Mucosa of rectum (tissue), 2 donors: ENCODE measurements around the gene CLEC16A.

Source experiments
- H3K27ac ChIP-seq, 2 donors: one replicate each; pipeline ENCODE4 v1.7.0; 2013; ENCODE audit warnings: inconsistent platforms in 2 of 2, low read depth in 2 of 2, low read length in 2 of 2
- H3K27me3 ChIP-seq, 2 donors: one replicate each; pipeline ENCODE4 v1.7.0; 2013; ENCODE audit warnings: low read length in 2 of 2; ENCODE audit not compliant: control insufficient read depth in 2 of 2, insufficient read depth in 2 of 2
- H3K36me3 ChIP-seq, 2 donors: one replicate each; pipeline ENCODE4 v1.7.0; 2013; ENCODE audit warnings: low read length in 2 of 2; ENCODE audit not compliant: control insufficient read depth in 2 of 2, insufficient read depth in 2 of 2
- H3K4me1 ChIP-seq, 2 donors: one replicate each; pipeline ENCODE4 v1.7.0; 2013; ENCODE audit warnings: low read length in 2 of 2, mild to moderate bottlenecking in 1 of 2; ENCODE audit not compliant: control insufficient read depth in 2 of 2, insufficient read depth in 2 of 2
- H3K4me3 ChIP-seq, 2 donors: one replicate each; pipeline ENCODE4 v1.7.0; 2013; ENCODE audit warnings: low read length in 2 of 2
- H3K9ac ChIP-seq, 2 donors: one replicate each; pipeline ENCODE4 v1.7.0; 2013; ENCODE audit warnings: low read length in 2 of 2, low read depth in 1 of 2, mild to moderate bottlenecking in 1 of 2
- H3K9me3 ChIP-seq, 2 donors: one replicate each; pipeline ENCODE4 v1.7.0; 2013; ENCODE audit warnings: low read length in 2 of 2; ENCODE audit not compliant: control insufficient read depth in 2 of 2
- donor health status: healthy.
- donor health status: Normal muscosa, but diverticular disease.

The CLEC16A gene

DNA sequence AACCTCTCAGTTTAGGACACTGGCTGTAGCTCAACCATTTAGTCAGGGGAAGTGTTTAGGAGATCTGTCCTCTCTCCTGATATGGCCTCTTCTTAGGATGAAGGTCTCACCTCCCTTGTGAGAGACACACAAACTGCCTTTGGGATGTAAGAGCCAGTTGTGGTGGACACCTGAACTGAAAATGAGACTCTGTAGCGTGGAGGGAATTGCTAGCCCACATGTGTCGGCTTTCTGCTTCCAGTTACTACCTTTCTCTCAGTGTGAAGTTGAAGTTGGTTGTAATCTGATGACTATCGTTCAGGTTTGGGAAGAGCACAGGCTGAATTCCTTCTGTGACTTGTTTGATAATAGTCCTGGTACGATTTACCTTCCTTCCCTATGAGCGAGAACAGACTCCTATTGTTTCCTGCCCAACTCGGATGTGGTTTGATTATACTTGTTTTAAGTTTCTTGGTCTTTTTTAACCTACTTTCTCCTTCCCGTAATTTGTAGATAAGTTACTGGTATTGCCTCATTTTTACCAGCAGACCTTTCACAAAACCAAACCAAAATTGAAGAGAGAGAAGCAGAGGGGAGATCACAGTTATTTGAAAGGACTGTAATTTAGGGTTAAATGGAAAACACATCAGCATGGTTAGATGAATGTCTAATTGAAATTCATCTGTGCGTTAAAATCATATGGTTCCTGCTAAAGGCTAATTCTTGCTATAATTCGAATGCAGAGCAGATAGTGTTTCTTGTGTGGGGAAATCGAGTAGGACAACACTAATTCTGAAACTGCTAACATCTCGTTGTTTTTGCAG, 43.2 kb downstream of the CLEC16A start:
- H3K4me3 ChIP-seq, result no peak overlapping the region
- H3K27ac ChIP-seq, result no peak overlapping the region
- H3K4me1 ChIP-seq, result no peaks in the 10 kb centered on the region
- H3K9me3 ChIP-seq, result no peaks in the 10 kb centered on the region
- no peaks in the 10 kb centered on the region for H3K27me3 ChIP-seq
- peaks cover 8 to 20% of the 10 kb centered on the region in 2 donors for H3K36me3 ChIP-seq
- H3K9ac ChIP-seq, result no peak overlapping the region

DNA sequence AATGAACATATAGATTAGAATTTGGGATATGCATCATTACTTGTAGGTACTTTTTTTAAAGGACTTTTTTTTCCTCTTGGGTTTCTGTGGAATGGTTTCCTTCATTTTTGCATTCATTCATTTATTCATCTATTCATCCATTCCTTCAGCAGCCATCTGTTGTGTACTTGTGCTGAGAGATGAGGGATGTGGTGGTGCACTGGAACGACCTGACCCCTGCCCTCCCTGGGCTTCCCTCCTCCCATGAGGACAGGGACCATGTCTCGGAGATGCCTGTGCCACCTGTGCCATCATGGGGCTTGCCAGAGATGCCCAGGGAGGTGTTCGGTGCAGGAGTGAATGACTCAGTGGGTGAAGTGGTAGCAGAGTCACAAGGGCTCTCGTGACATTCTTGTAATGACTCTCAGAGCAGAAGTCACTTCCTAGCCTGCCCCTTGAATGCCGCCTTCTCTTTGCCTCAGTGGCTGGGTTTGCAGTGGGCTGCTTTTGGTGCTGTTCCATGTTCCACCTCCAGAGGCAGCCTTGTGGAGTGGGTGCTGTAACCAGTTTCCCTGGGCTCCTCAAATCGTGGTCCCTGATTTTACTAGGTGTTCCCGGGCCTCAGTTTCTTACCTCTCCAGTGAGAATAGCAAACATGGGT, 43.9 kb downstream of the CLEC16A start:
- Histone ChIP-seq H3K27me3 (no peaks in the 10 kb centered on the region), H3K9ac (no peak overlapping the region), H3K36me3 (peaks cover 4 to 17% of the 10 kb centered on the region in 2 donors), H3K27ac (no peak overlapping the region), H3K4me1 (no peaks in the 10 kb centered on the region), H3K9me3 (no peaks in the 10 kb centered on the region), H3K4me3 (no peak overlapping the region)

DNA sequence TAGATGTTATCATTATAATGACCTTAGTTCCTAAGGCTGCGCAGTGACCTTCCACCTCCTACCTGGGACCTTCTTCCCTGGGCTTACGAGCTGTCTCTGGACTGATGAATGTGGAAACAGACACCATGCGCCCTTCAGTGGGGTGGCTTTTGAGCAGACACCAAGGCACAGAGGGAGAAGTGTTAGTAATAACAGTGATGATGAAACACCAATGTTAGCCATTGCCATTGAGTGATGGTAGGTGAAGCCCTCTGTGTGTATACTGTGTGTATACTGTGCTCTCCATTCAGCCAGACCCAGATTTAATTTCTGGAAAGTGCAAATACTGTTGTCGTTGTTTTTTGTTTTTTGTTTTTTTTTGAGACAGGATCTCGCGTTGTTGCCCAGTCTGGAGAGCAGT, 44.5 kb downstream of the CLEC16A start:
- Histone ChIP-seq H3K4me3 (no peak overlapping the region), H3K27ac (no peak overlapping the region), H3K27me3 (no peaks in the 10 kb centered on the region), H3K36me3 (peaks cover 8 to 19% of the 10 kb centered on the region in 2 donors), H3K9me3 (no peaks in the 10 kb centered on the region), H3K9ac (no peak overlapping the region), H3K4me1 (no peaks in the 10 kb centered on the region)

DNA sequence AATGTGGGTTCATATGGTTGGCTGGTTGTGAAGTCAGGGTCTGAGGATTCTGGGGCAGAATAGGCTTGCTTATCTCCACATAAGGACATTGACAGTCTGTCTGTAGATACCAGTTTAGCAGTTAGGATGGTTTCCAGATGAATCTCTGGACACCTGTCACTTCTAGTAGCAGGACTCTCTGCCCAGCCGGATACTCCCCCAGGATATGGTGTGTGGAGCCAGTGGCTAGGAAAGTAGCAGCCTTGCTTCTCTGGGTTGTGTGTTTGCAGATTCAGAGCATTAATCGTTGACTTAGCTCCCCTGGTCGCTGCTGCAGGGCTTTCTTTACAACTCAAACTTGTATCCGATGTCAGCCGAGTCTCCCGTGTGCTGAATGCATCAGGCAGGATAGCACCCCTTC, 45.2 kb downstream of the CLEC16A start:
- Histone ChIP-seq H3K9ac (no peak overlapping the region), H3K36me3 (peaks cover 14 to 21% of the 10 kb centered on the region in 2 donors)

DNA sequence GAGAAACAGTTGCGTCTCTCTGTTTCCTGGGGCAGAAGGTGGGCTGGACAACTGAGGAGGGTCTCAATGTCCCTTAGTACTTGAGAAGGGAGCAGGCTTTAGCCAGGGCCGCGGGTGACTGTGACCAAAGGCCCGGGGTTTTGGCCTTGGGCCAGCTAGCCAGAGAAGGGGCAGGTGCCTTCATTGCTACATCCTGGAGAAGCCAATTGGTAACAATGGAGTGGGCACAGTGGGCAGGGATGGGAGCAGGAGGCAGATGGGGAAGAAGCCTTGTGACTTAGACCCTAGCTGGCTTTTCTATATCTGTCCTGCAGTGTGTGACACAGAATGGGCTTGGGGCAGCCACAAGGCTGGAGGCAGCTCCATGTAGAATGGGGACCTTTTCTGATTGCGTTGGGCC, 46.0 kb downstream of the CLEC16A start:
- H3K9me3 ChIP-seq, result no peaks in the 10 kb centered on the region
- no peak overlapping the region for H3K27ac ChIP-seq
- H3K9ac ChIP-seq, result no peak overlapping the region
- no peak overlapping the region for H3K4me3 ChIP-seq
- no peaks in the 10 kb centered on the region for H3K27me3 ChIP-seq
- no peaks in the 10 kb centered on the region for H3K4me1 ChIP-seq
- H3K36me3 ChIP-seq, result peaks cover 18 to 20% of the 10 kb centered on the region in 2 donors

More for the DNA sequence above, 45.2 kb downstream of the CLEC16A start:
- Histone ChIP-seq H3K4me3 (no peak overlapping the region), H3K9me3 (no peaks in the 10 kb centered on the region), H3K27ac (no peak overlapping the region), H3K4me1 (no peaks in the 10 kb centered on the region), H3K27me3 (no peaks in the 10 kb centered on the region)

DNA sequence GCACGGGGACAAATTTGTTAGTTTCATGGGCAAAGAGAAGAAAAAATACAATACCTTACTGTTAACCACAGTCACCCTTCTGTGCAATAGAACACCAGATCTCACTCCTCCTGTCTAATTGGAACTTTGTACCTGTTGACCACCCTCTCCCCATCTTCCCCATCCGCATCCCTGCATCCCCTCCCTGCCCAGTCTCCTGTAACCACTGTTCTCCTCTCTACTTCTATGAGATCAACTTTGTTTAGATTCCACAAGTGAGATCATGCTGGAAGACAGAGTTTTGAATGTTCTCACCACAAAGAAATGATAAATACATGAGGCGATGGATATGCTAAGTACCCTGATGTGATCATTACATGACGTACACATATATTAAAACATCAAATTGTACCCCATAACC, 47.7 kb downstream of the CLEC16A start:
- H3K9me3 ChIP-seq, result no peaks in the 10 kb centered on the region
- H3K36me3 ChIP-seq, result peaks cover 17 to 25% of the 10 kb centered on the region in 2 donors
- peak overlapping the region in 1 of 2 donors; percentile 59 for H3K27ac ChIP-seq
- no peaks in the 10 kb centered on the region for H3K27me3 ChIP-seq
- H3K4me1 ChIP-seq, result no peaks in the 10 kb centered on the region
- no peak overlapping the region for H3K4me3 ChIP-seq
- H3K9ac ChIP-seq, result no peak overlapping the region

DNA sequence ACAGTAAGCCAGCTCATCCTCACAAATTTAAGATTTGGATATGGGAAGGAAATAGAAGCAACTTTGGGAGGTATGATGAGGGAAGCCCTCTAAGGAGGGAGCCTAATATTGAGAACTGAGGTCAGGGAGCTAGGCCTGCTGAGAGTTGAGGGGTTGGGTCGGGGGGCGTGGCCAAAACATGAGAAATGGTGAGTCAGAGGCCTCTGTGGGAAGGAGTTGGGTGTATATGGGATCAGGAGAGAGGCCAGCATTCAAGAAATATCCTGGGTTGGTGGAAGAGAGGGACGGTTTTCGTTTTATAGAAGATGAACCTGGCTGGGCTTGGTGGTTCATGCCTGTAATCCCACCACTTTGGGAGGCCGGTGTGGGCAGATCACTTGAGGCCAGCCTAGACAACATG, 48.4 kb downstream of the CLEC16A start:
- no peaks in the 10 kb centered on the region for H3K27me3 ChIP-seq
- H3K9ac ChIP-seq, result no peak overlapping the region
- peaks cover 13 to 21% of the 10 kb centered on the region in 2 donors for H3K36me3 ChIP-seq
- no peaks in the 10 kb centered on the region for H3K4me1 ChIP-seq
- peak overlapping the region in 1 of 2 donors; percentile 38 for H3K27ac ChIP-seq
- H3K4me3 ChIP-seq, result no peak overlapping the region
- H3K9me3 ChIP-seq, result no peaks in the 10 kb centered on the region

GRCh38 chr16:10993649-10994048, 49.3 kb downstream of the CLEC16A start:
- Histone ChIP-seq H3K9ac (no peak overlapping the region), H3K4me3 (no peak overlapping the region), H3K36me3 (peaks cover 11 to 21% of the 10 kb centered on the region in 2 donors), H3K27ac (no peak overlapping the region), H3K27me3 (no peaks in the 10 kb centered on the region), H3K4me1 (no peaks in the 10 kb centered on the region), H3K9me3 (no peaks in the 10 kb centered on the region)

DNA sequence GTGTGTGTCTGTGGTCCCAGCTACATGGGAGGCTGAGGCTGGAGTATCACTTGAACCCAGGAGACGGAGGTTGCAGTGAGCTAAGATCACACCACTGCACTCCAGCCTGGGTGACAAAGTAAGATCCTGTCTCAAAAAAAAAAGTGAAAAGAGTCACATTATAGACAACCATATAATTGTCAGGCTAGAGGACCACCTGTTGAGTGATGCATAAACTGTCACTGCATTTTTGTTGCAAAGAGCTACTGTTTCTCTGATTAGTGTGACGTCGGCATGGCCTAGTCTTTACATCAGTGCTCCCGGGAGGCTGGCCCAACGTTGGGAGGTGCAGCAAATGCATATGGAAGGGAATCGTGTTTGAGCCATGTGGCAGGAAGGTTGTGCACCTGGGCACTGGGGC, 50.2 kb downstream of the CLEC16A start:
- H3K4me3 ChIP-seq, result no peak overlapping the region
- peaks cover 0 to 3% of the 10 kb centered on the region in 2 donors for H3K4me1 ChIP-seq
- no peaks in the 10 kb centered on the region for H3K9me3 ChIP-seq
- H3K36me3 ChIP-seq, result peaks cover 11 to 21% of the 10 kb centered on the region in 2 donors
- no peak overlapping the region for H3K27ac ChIP-seq
- H3K27me3 ChIP-seq, result no peaks in the 10 kb centered on the region
- H3K9ac ChIP-seq, result no peak overlapping the region

GRCh38 chr16:10995565-10995964, 51.2 kb downstream of the CLEC16A start:
- no peak overlapping the region for H3K9ac ChIP-seq
- H3K27me3 ChIP-seq, result no peaks in the 10 kb centered on the region
- H3K4me1 ChIP-seq, result peaks cover 0 to 3% of the 10 kb centered on the region in 2 donors
- peaks cover 11 to 21% of the 10 kb centered on the region in 2 donors for H3K36me3 ChIP-seq
- no peak overlapping the region for H3K27ac ChIP-seq
- H3K9me3 ChIP-seq, result no peaks in the 10 kb centered on the region
- no peak overlapping the region for H3K4me3 ChIP-seq
